MCF 10A (cell line): ENCODE measurements around the gene SLC7A8. TPM values are rescaled to one million over a fixed set of nuclear protein-coding genes. Genes with fewer than 3 reads are reported as not detected.

Source experiments
- BruUV-seq: library from RNA; stranded (reverse); fragments of 400-500 nt; replicated peaks from 2 replicates; lab custom pipeline; 2021; lab: Mats Ljungman, UMichigan
- CTCF ChIA-PET: fragments of 300-600 bp; sonication (Branson Sonifier 250); formaldehyde crosslinking; extraction: SDS; loops from one replicate; lab custom pipeline; 2021; ENCODE audit warnings: antibody characterized with exemption, inconsistent platforms; lab: Yijun Ruan, JAX
- POLR2A ChIA-PET: fragments of 300-600, 350-650 bp; sonication (Branson Sonifier 250); formaldehyde crosslinking; extraction: SDS; loops from one replicate; lab custom pipeline; 2020; ENCODE audit warnings: antibody characterized with exemption, inconsistent platforms; lab: Yijun Ruan, JAX
- DNase-seq: peaks from one replicate; pipeline ENCODE4 v3.0.0-alpha.2; 2018; ENCODE audit not compliant: unreplicated experiment
- H3K27ac Mint-ChIP-seq: one replicate; pipeline ENCODE4 v1.8.0; 2022; ENCODE audit warnings: mild to moderate bottlenecking, low read depth, mixed read lengths; ENCODE audit not compliant: unreplicated experiment
- H3K27me3 Mint-ChIP-seq: one replicate; pipeline ENCODE4 v1.8.0; 2022; ENCODE audit warnings: mixed read lengths; ENCODE audit not compliant: insufficient read depth, unreplicated experiment
- H3K36me3 Mint-ChIP-seq: one replicate; pipeline ENCODE4 v1.8.0; 2022; ENCODE audit warnings: mild to moderate bottlenecking, moderate library complexity, mixed read lengths; ENCODE audit not compliant: insufficient read depth, unreplicated experiment
- H3K4me1 Mint-ChIP-seq: one replicate; pipeline ENCODE4 v1.8.0; 2022; ENCODE audit warnings: mixed read lengths; ENCODE audit not compliant: insufficient read depth, unreplicated experiment
- H3K4me3 Mint-ChIP-seq: one replicate; pipeline ENCODE4 v1.8.0; 2022; ENCODE audit warnings: mild to moderate bottlenecking, moderate library complexity, mixed read lengths; ENCODE audit not compliant: unreplicated experiment
- H3K9me3 Mint-ChIP-seq: one replicate; pipeline ENCODE4 v1.8.0; 2022; ENCODE audit warnings: mixed read lengths; ENCODE audit not compliant: unreplicated experiment
- CTCF ChIP-seq: fragments of 200-600 bp; IDR thresholded peaks from one replicate; pipeline ENCODE4 v1.8.0; 2022; ENCODE audit warnings: antibody characterized with exemption, mild to moderate bottlenecking; ENCODE audit not compliant: unreplicated experiment
- intact Hi-C: fragments of 100-400 bp; cut with micrococcal nuclease; formaldehyde crosslinking; loops from 2 replicates; pipeline ENCODE4 v1.14.1; 2022
- total RNA-seq: library from RNA; stranded (reverse); gene quantifications from 2 replicates; pipeline ENCODE4 v1.2.3, GENCODE V29; 2022

The SLC7A8 gene
- total RNA-seq, 1 experiment from 2014 or later, result 2.4 TPM

DNA sequence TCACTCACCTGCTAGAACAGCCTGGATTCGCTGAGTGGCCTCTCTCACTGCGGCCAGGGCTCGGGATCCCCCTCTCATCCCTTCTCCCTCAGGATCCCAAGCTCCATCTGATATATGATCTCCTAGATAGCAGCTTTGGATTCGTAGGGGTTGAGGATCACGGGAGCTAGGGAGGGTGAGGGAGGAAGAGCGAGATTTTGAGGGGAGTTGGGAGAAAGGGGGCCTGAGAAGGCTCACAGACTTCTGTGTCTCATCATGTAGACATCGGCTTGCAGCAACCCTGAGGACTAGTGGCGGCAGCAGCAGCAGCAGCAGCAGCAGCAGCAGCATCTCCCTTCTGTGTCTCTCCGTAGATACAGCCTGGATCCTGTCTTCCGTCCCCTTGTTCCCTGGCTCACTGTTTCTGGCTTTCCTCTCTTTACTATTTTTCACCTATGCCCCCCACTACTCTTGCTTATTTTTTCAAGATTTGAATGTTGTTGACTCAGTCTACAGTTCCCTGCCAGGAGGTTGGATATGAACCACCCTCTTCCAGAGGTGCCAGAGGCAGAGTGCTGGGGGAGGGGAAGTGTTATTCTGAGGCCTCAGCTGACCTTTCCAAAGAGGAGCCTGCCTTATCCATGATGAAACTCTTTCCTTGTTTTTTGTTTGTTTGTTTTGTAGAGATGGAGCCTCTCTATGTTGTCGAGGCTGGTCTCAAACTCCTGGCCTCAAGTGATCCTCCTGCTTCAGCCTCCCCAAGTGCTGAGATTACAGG is 78.7 kb downstream of the SLC7A8 start, which contains the start of gene CIROP:
TSS of gene CIROP (minus strand) at position 399 of the 757 bp plus-strand sequence. CDS start at position 330, 69 bp downstream.
- no peak for DNase-seq
- POLR2A ChIA-PET, result no interaction called here
- Mint-ChIP-seq H3K9me3 (no peaks in the 10 kb centered on the region), H3K4me1 (peaks cover 3% of the 10 kb centered on the region), H3K36me3 (peaks cover 12% of the 10 kb centered on the region), H3K27ac (no peak within 1 kb of the TSS), H3K27me3 (no peaks in the 10 kb centered on the region), H3K4me3 (no peak within 1 kb of the TSS)
- intact Hi-C loops, result no loop called here
- no TSS peak for BruUV-seq
- CTCF ChIA-PET, result interaction anchor here (1.9 kb wide), 1 partner anchor 36 kb away, joined by 5 read pairs; no protein-coding TSS in a partner anchor
- TF ChIP-seq CTCF, result no peak

DNA sequence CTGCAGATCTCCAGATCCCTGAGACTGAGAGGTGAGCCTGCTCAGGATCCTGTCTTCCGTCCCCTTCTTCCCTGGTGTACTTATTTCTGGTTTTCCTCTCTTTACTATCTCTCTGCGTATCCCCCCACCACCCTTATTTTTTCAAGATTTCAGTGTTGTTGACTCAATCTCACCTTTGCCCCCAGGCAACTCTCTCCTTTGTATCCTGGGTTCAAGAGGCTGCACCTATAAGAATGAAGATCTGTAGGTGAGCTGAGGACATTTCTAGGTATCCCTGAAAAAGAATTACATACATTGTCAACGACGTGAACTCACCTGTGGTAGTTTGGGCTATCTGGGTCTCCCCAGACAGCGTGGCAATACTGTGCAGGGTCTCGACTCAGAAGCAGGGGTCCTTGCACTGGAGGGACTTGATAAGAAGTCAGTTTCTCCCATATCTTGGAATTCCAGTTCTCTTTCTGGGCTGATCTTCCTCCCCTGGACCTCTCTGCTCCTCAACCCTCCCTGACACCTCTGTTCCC is 79.3 kb downstream of the SLC7A8 start:
- TF ChIP-seq CTCF, result no peak
- Mint-ChIP-seq H3K27me3 (no peaks in the 10 kb centered on the region), H3K36me3 (peaks cover 17% of the 10 kb centered on the region), H3K4me3 (no peak overlapping the region), H3K27ac (no peak overlapping the region), H3K9me3 (no peaks in the 10 kb centered on the region), H3K4me1 (peaks cover 4% of the 10 kb centered on the region)
- intact Hi-C loops, result no loop called here
- ChIA-PET POLR2A (no interaction called here), CTCF (interaction anchor here (0.6 to 1.9 kb wide), 3 partner anchors 36 to 1129 kb away, joined by 3 to 5 read pairs (median 3); partner anchors contain the start of gene GMPR2)
- BruUV-seq, result no TSS peak
- no peak for DNase-seq

DNA sequence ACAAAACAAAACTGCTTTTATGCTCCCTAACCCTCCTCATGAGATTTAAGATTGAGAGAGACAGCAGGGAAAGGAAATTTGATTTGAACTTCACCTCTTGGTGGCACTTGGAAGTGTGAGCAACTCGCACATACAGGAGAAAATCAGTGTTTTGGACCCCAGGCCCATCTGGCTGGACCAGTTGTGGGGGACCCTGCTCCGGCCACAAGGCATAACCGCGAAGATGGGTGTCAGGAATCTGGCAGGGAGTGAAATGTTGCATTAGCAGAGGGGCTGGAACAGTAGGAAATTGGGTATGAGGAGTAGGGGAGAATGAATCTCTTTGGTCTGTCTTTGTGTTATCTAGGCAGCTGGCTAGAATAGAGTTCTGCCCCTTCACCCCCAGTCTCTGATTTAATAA is 79.9 kb downstream of the SLC7A8 start:
- no peak for DNase-seq
- Mint-ChIP-seq H3K27ac (no peak overlapping the region), H3K36me3 (peaks cover 23% of the 10 kb centered on the region), H3K4me1 (peaks cover 4% of the 10 kb centered on the region), H3K27me3 (no peaks in the 10 kb centered on the region), H3K4me3 (no peak overlapping the region), H3K9me3 (no peaks in the 10 kb centered on the region)
- no TSS peak for BruUV-seq
- ChIA-PET POLR2A (interaction anchor here (0.8 kb wide), 1 partner anchor 9 kb away, joined by 3 read pairs; the partner anchor contains the start of gene ACIN1), CTCF (interaction anchor here (0.6 to 1.9 kb wide), 4 partner anchors 35 to 1129 kb away, joined by 3 to 6 read pairs (median 4); partner anchors contain the start of gene GMPR2)
- TF ChIP-seq CTCF, result no peak
- intact Hi-C loops, result no loop called here

- BruUV-seq, result no TSS peak
- intact Hi-C loops, result no loop called here
- ChIA-PET CTCF (interaction anchor here (0.7 to 3.8 kb wide), 4 partner anchors 17 to 45 kb away, joined by 3 to 15 read pairs (median 6); no protein-coding TSS in a partner anchor), POLR2A (interaction anchor here (0.8 kb wide), 1 partner anchor 8 kb away, joined by 3 read pairs; the partner anchor contains the start of gene ACIN1)
- H3K4me1 Mint-ChIP-seq, result peaks cover 4% of the 10 kb centered on the region
- no peak overlapping the region for H3K4me3 Mint-ChIP-seq
- no peaks in the 10 kb centered on the region for H3K9me3 Mint-ChIP-seq
- no peak for DNase-seq
- no peak overlapping the region for H3K27ac Mint-ChIP-seq
- no peak for TF ChIP-seq CTCF
- H3K27me3 Mint-ChIP-seq, result no peaks in the 10 kb centered on the region
- H3K36me3 Mint-ChIP-seq, result peaks cover 29% of the 10 kb centered on the region
Measured at GRCh38 chr14:23102801-23103200, 80.7 kb downstream of the SLC7A8 start.
